Left lung (tissue), 10 donors: ENCODE measurements around the gene HTRA1. TPM values are rescaled to one million over a fixed set of nuclear protein-coding genes. Genes with fewer than 3 reads are reported as not detected.

ENCODE experiments used
- ATAC-seq: fragments of 200-7000 bp; cut with Tn5 transposase; one replicate; pipeline ENCODE4 v1.9.1; 2020; ENCODE audit warnings: moderate library complexity
- DNase-seq, 4 donors: peaks; one replicate each; pipeline ENCODE4 v3.0.0-alpha.2; 2013 to 2020
- H3K27ac ChIP-seq, 2 donors: fragments of 200-600 bp; sonication (generic) in 1 of 2; one replicate each; pipeline versions ENCODE4 v1.5.0 to v1.8.0; 2020 to 2021
- H3K27me3 ChIP-seq, 2 donors: fragments of 200-600 bp; sonication (generic) in 1 of 2; one replicate each; pipeline versions ENCODE4 v1.5.0 to v1.8.0; 2020 to 2021
- H3K36me3 ChIP-seq, 2 donors: fragments of 200-600 bp; sonication (generic) in 1 of 2; one replicate each; pipeline versions ENCODE4 v1.5.0 to v1.8.0; 2020 to 2021
- H3K4me1 ChIP-seq, 2 donors: fragments of 200-600 bp; one replicate each; pipeline ENCODE4 v1.8.0; 2021
- H3K4me3 ChIP-seq, 2 donors: fragments of 200-600 bp; sonication (generic) in 1 of 2; one replicate each; pipeline versions ENCODE4 v1.5.0 to v1.8.0; 2020 to 2021; ENCODE audit warnings: mild to moderate bottlenecking in 1 of 2
- H3K9me3 ChIP-seq, 2 donors: fragments of 200-600 bp; sonication (generic) in 1 of 2; one replicate each; pipeline versions ENCODE4 v1.5.0 to v1.8.0; 2020 to 2021
- CTCF ChIP-seq, 2 donors: fragments of 200-600 bp; sonication (generic) in 1 of 2; IDR thresholded peaks; one replicate each; pipeline versions ENCODE4 v1.5.0 to v1.8.0; 2021; ENCODE audit warnings: antibody characterized with exemption in 2 of 2
- intact Hi-C, 2 donors: fragments of 100-400 bp; cut with DNase I; formaldehyde crosslinking; loops; one replicate each; pipeline versions ENCODE4 v1.11.2 to v1.14.2; 2022
- polyA plus RNA-seq, 6 donors: library from polyadenylated mRNA; unstranded; fragments of 120-200 nt; gene quantifications; one replicate each; pipeline ENCODE4 v1.2.1, GENCODE V29; 2013; ENCODE audit not compliant: insufficient read length in 6 of 6
- total RNA-seq, 2 donors: library from RNA; stranded (reverse); fragmentation: NEBNext Ultra II Directional; extraction: Animal tissue kit (Norgen Biotek cat#: 25700); gene quantifications; one replicate each; pipeline ENCODE4 v1.2.1, GENCODE V29; 2021
- donor health status: DM: no; HTN: yes; CAD: no.
- donor health status: DM: no; HTN: no; CAD: no.

Gene HTRA1
- total and polyA plus RNA-seq, 8 donors, result 51.3 to 124 (median 73.0) TPM

GRCh38 chr10:122550983-122551382 lies 89.6 kb downstream of the HTRA1 start:
- no peaks in the 10 kb centered on the region for H3K27me3 ChIP-seq
- peaks cover 0 to 3% of the 10 kb centered on the region in 2 donors for H3K4me1 ChIP-seq
- no peaks in the 10 kb centered on the region for H3K36me3 ChIP-seq
- no peaks in the 10 kb centered on the region for H3K9me3 ChIP-seq
- TF ChIP-seq CTCF (IDR thresholded peaks at IDR 0.05), result no peak
- intact Hi-C loops, result no loop called here
- peak overlapping the region in 1 of 2 donors; percentile 8 for H3K27ac ChIP-seq
- H3K4me3 ChIP-seq, result no peak overlapping the region
- no peak for DNase-seq
- ATAC-seq, result peak; percentile 34

DNA sequence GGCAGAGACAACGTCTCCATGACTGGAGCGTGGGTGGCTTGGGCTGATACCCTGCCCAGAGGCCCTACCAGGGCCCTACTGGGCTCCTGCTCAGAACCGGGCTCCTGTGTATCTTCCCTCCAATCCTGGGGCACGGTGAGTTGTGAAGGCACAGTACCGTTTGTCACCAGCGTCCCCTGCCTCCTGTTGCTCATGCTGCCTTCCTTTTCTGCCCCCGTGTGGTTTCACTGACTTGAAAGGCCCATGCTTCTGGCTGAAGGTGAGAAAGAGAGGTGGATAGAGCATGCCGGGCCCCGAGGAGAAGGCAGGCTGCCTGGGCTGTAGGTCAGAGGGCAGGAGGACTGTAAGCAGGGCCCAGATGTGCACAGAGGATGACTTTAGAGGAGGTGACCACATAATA lies 90.1 kb downstream of the HTRA1 start:
- intact Hi-C loops, result no loop called here
- no peak overlapping the region for H3K4me3 ChIP-seq
- H3K27me3 ChIP-seq, result no peaks in the 10 kb centered on the region
- TF ChIP-seq CTCF (IDR thresholded peaks at IDR 0.05), result no peak
- H3K4me1 ChIP-seq, result peaks cover 0 to 3% of the 10 kb centered on the region in 2 donors
- DNase-seq (no peak), ATAC-seq (no peak)
- no peaks in the 10 kb centered on the region for H3K9me3 ChIP-seq
- no peaks in the 10 kb centered on the region for H3K36me3 ChIP-seq
- no peak overlapping the region for H3K27ac ChIP-seq

DNA sequence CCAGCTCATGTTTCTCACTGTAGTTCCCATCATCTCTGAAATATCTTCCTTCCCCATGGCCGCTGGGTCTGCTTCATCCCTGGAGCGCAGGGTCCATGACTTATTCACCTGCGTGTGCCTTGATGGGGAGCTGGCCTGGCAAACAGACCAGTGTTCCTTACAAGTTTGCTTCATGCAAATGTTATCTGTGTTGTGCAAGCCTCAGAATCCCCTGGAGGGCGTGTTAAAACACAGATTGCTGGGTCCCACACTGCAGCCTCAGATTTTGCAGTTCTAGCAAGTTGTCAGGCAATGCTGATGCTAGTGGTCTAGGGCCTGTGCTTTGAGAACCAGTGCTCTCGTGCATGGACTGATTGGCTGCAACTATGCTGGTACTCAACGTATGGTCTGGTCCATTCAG lies 92.0 kb downstream of the HTRA1 start:
- Histone ChIP-seq H3K9me3 (no peaks in the 10 kb centered on the region), H3K4me3 (no peak overlapping the region), H3K36me3 (no peaks in the 10 kb centered on the region), H3K27me3 (no peaks in the 10 kb centered on the region), H3K27ac (no peak overlapping the region), H3K4me1 (peaks cover 0 to 3% of the 10 kb centered on the region in 2 donors)
- DNase-seq, result no peak
- ATAC-seq, result no peak
- intact Hi-C loops, result no loop called here
- no peak for TF ChIP-seq CTCF (IDR thresholded peaks at IDR 0.05)

GRCh38 chr10:122554131-122555036 lies 93.0 kb downstream of the HTRA1 start:
- Histone ChIP-seq H3K4me3 (no peak overlapping the region), H3K9me3 (no peaks in the 10 kb centered on the region), H3K4me1 (peaks cover 0 to 3% of the 10 kb centered on the region in 2 donors), H3K27me3 (no peaks in the 10 kb centered on the region), H3K27ac (peak overlapping the region in 1 of 2 donors; percentile 18), H3K36me3 (no peaks in the 10 kb centered on the region)
- no peak for DNase-seq
- intact Hi-C loops, result no loop called here
- no peak for TF ChIP-seq CTCF (IDR thresholded peaks at IDR 0.05)
- peak; percentile 68 for ATAC-seq

DNA sequence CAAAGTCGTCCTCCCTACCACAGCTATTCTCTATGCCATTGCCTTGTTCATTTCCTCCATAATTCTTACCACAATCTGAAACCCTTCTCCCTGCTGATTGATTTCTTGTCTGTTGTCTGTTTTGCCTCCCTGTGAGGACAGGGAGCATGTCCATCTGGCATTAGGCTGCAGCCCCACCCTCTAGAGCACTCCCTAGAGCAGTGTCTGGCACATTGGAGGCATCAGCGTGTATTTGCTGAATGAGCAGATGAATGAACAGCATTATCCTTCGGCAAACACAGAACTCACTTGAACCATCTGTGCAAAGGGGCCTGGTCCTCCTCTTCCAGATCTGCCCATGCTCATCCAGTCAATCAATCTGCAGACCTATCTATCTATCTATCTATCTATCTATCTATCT lies 94.1 kb downstream of the HTRA1 start:
- ATAC-seq (no peak), DNase-seq (no peak)
- no peaks in the 10 kb centered on the region for H3K27me3 ChIP-seq
- intact Hi-C loops, result no loop called here
- H3K4me3 ChIP-seq, result no peak overlapping the region
- peak overlapping the region in 1 of 2 donors; percentile 18 for H3K27ac ChIP-seq
- no peaks in the 10 kb centered on the region for H3K36me3 ChIP-seq
- peaks cover 0 to 3% of the 10 kb centered on the region in 2 donors for H3K4me1 ChIP-seq
- no peak for TF ChIP-seq CTCF (IDR thresholded peaks at IDR 0.05)
- H3K9me3 ChIP-seq, result no peaks in the 10 kb centered on the region
